HG02763 (cell line): ENCODE measurements around the gene PLD5.
"Not testable (repeated sequence)": the region's sequence is repeated elsewhere in the genome, so short reads cannot be mapped to it uniquely, and the experiment has no call there.

Source experiments
- ATAC-seq: cut with Tn5 transposase; IDR thresholded peaks from one replicate; pipeline ENCODE4 v1.9.1; 2021; ENCODE audit warnings: mild to moderate bottlenecking, moderate library complexity; ENCODE audit not compliant: unreplicated experiment

The PLD5 gene

GRCh38 chr1:242214455-242214854, 310.0 kb downstream of the PLD5 start:
- not testable (repeated sequence) for ATAC-seq

GRCh38 chr1:242212961-242213360, 311.5 kb downstream of the PLD5 start:
- not testable (repeated sequence) for ATAC-seq

- ATAC-seq = no peak
Measured at GRCh38 chr1:242212401-242212800, 312.1 kb downstream of the PLD5 start.

GRCh38 chr1:242211254-242212022, 313.1 kb downstream of the PLD5 start:
- no peak for ATAC-seq

GRCh38 chr1:242210316-242210715, 314.2 kb downstream of the PLD5 start:
- ATAC-seq = not testable (repeated sequence)

GRCh38 chr1:242209063-242209462, 315.4 kb downstream of the PLD5 start:
- ATAC-seq = no peak

- no peak for ATAC-seq
Measured at GRCh38 chr1:242208021-242208420, 316.5 kb downstream of the PLD5 start.

GRCh38 chr1:242206994-242207393, 317.5 kb downstream of the PLD5 start:
- no peak for ATAC-seq

- ATAC-seq = no peak
Measured at GRCh38 chr1:242205622-242206489, 318.6 kb downstream of the PLD5 start.

- no peak for ATAC-seq
Measured at GRCh38 chr1:242203262-242203661, 321.2 kb downstream of the PLD5 start.

- ATAC-seq = no peak
Measured at GRCh38 chr1:242201090-242201489, 323.4 kb downstream of the PLD5 start.

GRCh38 chr1:242199776-242200458, 324.6 kb downstream of the PLD5 start:
- ATAC-seq = no peak

GRCh38 chr1:242197907-242198820, 326.3 kb downstream of the PLD5 start:
- ATAC-seq = no peak

GRCh38 chr1:242196914-242197313, 327.6 kb downstream of the PLD5 start:
- ATAC-seq = no peak

GRCh38 chr1:242196101-242196500, 328.4 kb downstream of the PLD5 start:
- ATAC-seq = no peak

GRCh38 chr1:242189591-242189990, 334.9 kb downstream of the PLD5 start:
- no peak for ATAC-seq

GRCh38 chr1:242187816-242188215, 336.7 kb downstream of the PLD5 start:
- peak; percentile 73 for ATAC-seq

GRCh38 chr1:242187171-242187570, 337.3 kb downstream of the PLD5 start:
- no peak for ATAC-seq

- no peak for ATAC-seq
Measured at GRCh38 chr1:242185731-242186130, 338.8 kb downstream of the PLD5 start.

- no peak for ATAC-seq
Measured at GRCh38 chr1:242184955-242185354, 339.5 kb downstream of the PLD5 start.
